IPS-20b (cell line): ENCODE data around the gene XYLT2.

Source experiments
- H3K27ac ChIP-seq: one replicate; pipeline ENCODE4 v1.5.1; 2013; ENCODE audit warnings: low read length
- H3K27me3 ChIP-seq: 2 replicates; pipeline ENCODE4 v1.6.1; 2013; ENCODE audit warnings: mild to moderate bottlenecking, low read length, inconsistent platforms; ENCODE audit not compliant: insufficient read depth
- H3K36me3 ChIP-seq: 2 replicates; pipeline ENCODE4 v1.6.1; 2013; ENCODE audit warnings: low read depth, mild to moderate bottlenecking, inconsistent platforms, low read length, moderate library complexity; ENCODE audit not compliant: insufficient read depth
- H3K4me1 ChIP-seq: 2 replicates; pipeline ENCODE4 v1.6.1; 2013; ENCODE audit warnings: mild to moderate bottlenecking, control low read depth, inconsistent platforms, low read length, moderate library complexity; ENCODE audit not compliant: insufficient read depth
- H3K4me3 ChIP-seq: 2 replicates; pipeline ENCODE4 v1.5.1; 2013; ENCODE audit warnings: mild to moderate bottlenecking, low read length, inconsistent platforms
- H3K9ac ChIP-seq: 2 replicates; pipeline ENCODE4 v1.6.1; 2013; ENCODE audit warnings: low read depth, mild to moderate bottlenecking, inconsistent platforms, low read length, moderate library complexity
- H3K9me3 ChIP-seq: 2 replicates; pipeline ENCODE4 v1.6.1; 2013; ENCODE audit warnings: mild to moderate bottlenecking, low read depth, low read length, inconsistent platforms; ENCODE audit not compliant: insufficient read depth

The XYLT2 gene

GRCh38 chr17:50361561-50362480 is 15.9 kb downstream of the XYLT2 start:
- Histone ChIP-seq H3K9ac (no peak overlapping the region), H3K4me1 (peaks cover 22% of the 10 kb centered on the region), H3K36me3 (peaks cover 56% of the 10 kb centered on the region), H3K9me3 (no peaks in the 10 kb centered on the region), H3K27ac (no peak overlapping the region), H3K27me3 (no peaks in the 10 kb centered on the region), H3K4me3 (no peak overlapping the region)

GRCh38 chr17:50362661-50363060 is 16.7 kb downstream of the XYLT2 start:
- Histone ChIP-seq H3K27ac (no peak overlapping the region), H3K9ac (no peak overlapping the region), H3K4me1 (peaks cover 22% of the 10 kb centered on the region), H3K9me3 (no peaks in the 10 kb centered on the region), H3K36me3 (peaks cover 58% of the 10 kb centered on the region), H3K4me3 (no peak overlapping the region), H3K27me3 (no peaks in the 10 kb centered on the region)

- H3K4me1 ChIP-seq, result peaks cover 22% of the 10 kb centered on the region
- H3K9ac ChIP-seq, result peak overlapping the region; percentile 29; the same call in 1 of the 2 replicates
- peaks cover 58% of the 10 kb centered on the region for H3K36me3 ChIP-seq
These were observed 17.5 kb downstream of the XYLT2 start for GRCh38 chr17:50363217-50364060.

GRCh38 chr17:50364061-50364458 is 18.1 kb downstream of the XYLT2 start:
- Histone ChIP-seq H3K4me1 (peaks cover 22% of the 10 kb centered on the region), H3K27ac (no peak overlapping the region), H3K27me3 (no peaks in the 10 kb centered on the region), H3K9me3 (no peaks in the 10 kb centered on the region), H3K36me3 (peaks cover 58% of the 10 kb centered on the region), H3K4me3 (no peak overlapping the region), H3K9ac (no peak overlapping the region)

More at GRCh38 chr17:50363217-50364060, 17.5 kb downstream of the XYLT2 start:
- Histone ChIP-seq H3K27ac (no peak overlapping the region), H3K4me3 (no peak overlapping the region; the same call in 1 of the 2 replicates), H3K9me3 (no peaks in the 10 kb centered on the region), H3K27me3 (no peaks in the 10 kb centered on the region)

- H3K9me3 ChIP-seq, result no peaks in the 10 kb centered on the region
- H3K4me3 ChIP-seq, result no peak overlapping the region
- H3K27ac ChIP-seq, result no peak overlapping the region
- no peaks in the 10 kb centered on the region for H3K27me3 ChIP-seq
- H3K36me3 ChIP-seq, result peaks cover 58% of the 10 kb centered on the region
- H3K4me1 ChIP-seq, result peaks cover 22% of the 10 kb centered on the region
- H3K9ac ChIP-seq, result no peak overlapping the region
These were observed 18.8 kb downstream of the XYLT2 start for GRCh38 chr17:50364715-50365114.

- no peak overlapping the region for H3K9ac ChIP-seq
- peaks cover 58% of the 10 kb centered on the region for H3K36me3 ChIP-seq
- H3K27me3 ChIP-seq, result no peaks in the 10 kb centered on the region
- no peak overlapping the region for H3K4me3 ChIP-seq
- no peaks in the 10 kb centered on the region for H3K9me3 ChIP-seq
- no peak overlapping the region for H3K27ac ChIP-seq
- peaks cover 22% of the 10 kb centered on the region for H3K4me1 ChIP-seq
These were observed 19.2 kb downstream of the XYLT2 start for GRCh38 chr17:50365165-50365564.

GRCh38 chr17:50365649-50366393 is 19.9 kb downstream of the XYLT2 start:
- H3K36me3 ChIP-seq, result peaks cover 59% of the 10 kb centered on the region
- peaks cover 22% of the 10 kb centered on the region for H3K4me1 ChIP-seq
- H3K27me3 ChIP-seq, result no peaks in the 10 kb centered on the region
- H3K27ac ChIP-seq, result no peak overlapping the region
- no peaks in the 10 kb centered on the region for H3K9me3 ChIP-seq
- no peak overlapping the region for H3K9ac ChIP-seq
- no peak overlapping the region for H3K4me3 ChIP-seq

- H3K27ac ChIP-seq, result no peak overlapping the region
- no peaks in the 10 kb centered on the region for H3K9me3 ChIP-seq
- H3K4me3 ChIP-seq, result no peak overlapping the region
- peaks cover 61% of the 10 kb centered on the region for H3K36me3 ChIP-seq
- no peaks in the 10 kb centered on the region for H3K27me3 ChIP-seq
- H3K9ac ChIP-seq, result no peak overlapping the region
- H3K4me1 ChIP-seq, result peaks cover 24% of the 10 kb centered on the region
These were observed 21.5 kb downstream of the XYLT2 start for GRCh38 chr17:50367401-50367800.

GRCh38 chr17:50370052-50370451 is 24.1 kb downstream of the XYLT2 start:
- Histone ChIP-seq H3K27me3 (no peaks in the 10 kb centered on the region), H3K4me1 (peaks cover 10% of the 10 kb centered on the region; the same call in 1 of the 2 replicates), H3K9me3 (no peaks in the 10 kb centered on the region), H3K4me3 (no peak overlapping the region), H3K9ac (no peak overlapping the region), H3K36me3 (peaks cover 67% of the 10 kb centered on the region), H3K27ac (no peak overlapping the region)

- Histone ChIP-seq H3K27ac (no peak overlapping the region), H3K9me3 (no peaks in the 10 kb centered on the region), H3K36me3 (peaks cover 68% of the 10 kb centered on the region), H3K4me3 (peak overlapping the region; percentile 94), H3K27me3 (no peaks in the 10 kb centered on the region), H3K9ac (no peak overlapping the region), H3K4me1 (peaks cover 5% of the 10 kb centered on the region; the same call in 1 of the 2 replicates)
These were observed 25.6 kb downstream of the XYLT2 start for GRCh38 chr17:50371526-50371925.

- peaks cover 5% of the 10 kb centered on the region; the same call in 1 of the 2 replicates for H3K4me1 ChIP-seq
- no peak overlapping the region for H3K27ac ChIP-seq
- no peaks in the 10 kb centered on the region for H3K9me3 ChIP-seq
- H3K9ac ChIP-seq, result peak overlapping the region; percentile 97
- H3K27me3 ChIP-seq, result no peaks in the 10 kb centered on the region
- peak overlapping the region; percentile 94 for H3K4me3 ChIP-seq
- H3K36me3 ChIP-seq, result peaks cover 65% of the 10 kb centered on the region
These were observed 26.4 kb downstream of the XYLT2 start for GRCh38 chr17:50372222-50372757.
